ENCODE data around the gene ARSK. TPM values are rescaled to one million over a fixed set of nuclear protein-coding genes. Genes with fewer than 3 reads are reported as not detected.

Gene ARSK
- total and polyA plus RNA-seq, 2 of the 13 experiments (the other 11 are each of a cell fraction or from before 2014, with no cell fraction given), result 7.9 TPM

DNA sequence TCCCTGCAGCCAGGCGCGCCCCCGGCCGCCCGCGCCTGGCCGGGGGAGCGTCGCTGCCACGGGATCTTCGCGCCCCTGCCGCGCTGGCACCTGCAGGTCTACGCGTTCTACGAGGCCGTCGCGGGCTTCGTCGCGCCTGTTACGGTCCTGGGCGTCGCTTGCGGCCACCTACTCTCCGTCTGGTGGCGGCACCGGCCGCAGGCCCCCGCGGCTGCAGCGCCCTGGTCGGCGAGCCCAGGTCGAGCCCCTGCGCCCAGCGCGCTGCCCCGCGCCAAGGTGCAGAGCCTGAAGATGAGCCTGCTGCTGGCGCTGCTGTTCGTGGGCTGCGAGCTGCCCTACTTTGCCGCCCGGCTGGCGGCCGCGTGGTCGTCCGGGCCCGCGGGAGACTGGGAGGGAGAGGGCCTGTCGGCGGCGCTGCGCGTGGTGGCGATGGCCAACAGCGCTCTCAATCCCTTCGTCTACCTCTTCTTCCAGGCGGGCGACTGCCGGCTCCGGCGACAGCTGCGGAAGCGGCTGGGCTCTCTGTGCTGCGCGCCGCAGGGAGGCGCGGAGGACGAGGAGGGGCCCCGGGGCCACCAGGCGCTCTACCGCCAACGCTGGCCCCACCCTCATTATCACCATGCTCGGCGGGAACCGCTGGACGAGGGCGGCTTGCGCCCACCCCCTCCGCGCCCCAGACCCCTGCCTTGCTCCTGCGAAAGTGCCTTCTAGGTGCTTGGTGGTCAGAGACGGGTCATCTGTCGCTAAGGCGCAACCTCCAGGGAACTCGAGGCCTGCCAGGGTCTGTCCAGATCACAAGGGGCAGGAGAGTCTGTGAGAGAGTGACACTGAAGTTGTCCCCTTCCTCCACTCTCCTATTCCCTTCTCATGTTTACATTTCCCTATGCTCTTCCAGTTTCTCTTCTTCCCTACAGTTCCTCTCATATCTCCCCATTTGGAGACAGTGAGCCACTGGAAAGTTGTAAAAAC lies 66.3 kb downstream of the ARSK start (continued):
- no peak for TF ChIP-seq CC2D1A (CRISPR knock-in tag; IDR thresholded peaks at IDR 0.05)
- TF ChIP-seq ZNF224 (CRISPR knock-in tag; IDR thresholded peaks at IDR 0.05), result no peak
- TF ChIP-seq ZNF598 (CRISPR knock-in tag; IDR thresholded peaks at IDR 0.05; ENCODE audit: borderline replicate concordance), result no peak
- peak; percentile 69 for TF ChIP-seq ZFY (CRISPR knock-in tag; IDR thresholded peaks at IDR 0.05)
- no peak for TF ChIP-seq TARDBP (CRISPR knock-in tag; IDR thresholded peaks at IDR 0.05)
- TF ChIP-seq, protein P1, sequence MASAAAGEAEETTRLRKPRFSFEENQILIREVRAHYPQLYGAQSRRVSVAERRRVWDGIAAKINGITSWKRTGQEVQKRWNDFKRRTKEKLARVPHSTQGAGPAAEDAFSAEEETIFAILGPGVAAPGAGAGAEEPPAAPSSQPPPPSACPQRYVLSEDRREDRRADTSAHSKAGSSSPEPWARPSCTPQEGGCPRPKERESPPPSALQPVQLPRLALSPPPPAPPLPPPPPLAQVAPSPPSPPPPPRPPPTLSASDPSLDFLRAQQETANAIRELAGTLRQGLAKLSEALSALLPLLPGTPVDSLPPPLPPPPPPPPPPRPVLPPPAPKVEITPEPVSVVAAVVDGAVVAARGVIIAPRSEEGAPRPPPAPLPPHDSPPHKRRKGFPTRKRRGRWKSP (CRISPR knock-in tag; IDR thresholded peaks at IDR 0.05), result peak; percentile 94
- TF ChIP-seq JUNB (CRISPR knock-in tag; IDR thresholded peaks at IDR 0.05; ENCODE audit: borderline replicate concordance), result no peak
- no peak for TF ChIP-seq ZNF670 (CRISPR knock-in tag; IDR thresholded peaks at IDR 0.05; ENCODE audit: borderline replicate concordance)
- TF ChIP-seq, protein P2, sequence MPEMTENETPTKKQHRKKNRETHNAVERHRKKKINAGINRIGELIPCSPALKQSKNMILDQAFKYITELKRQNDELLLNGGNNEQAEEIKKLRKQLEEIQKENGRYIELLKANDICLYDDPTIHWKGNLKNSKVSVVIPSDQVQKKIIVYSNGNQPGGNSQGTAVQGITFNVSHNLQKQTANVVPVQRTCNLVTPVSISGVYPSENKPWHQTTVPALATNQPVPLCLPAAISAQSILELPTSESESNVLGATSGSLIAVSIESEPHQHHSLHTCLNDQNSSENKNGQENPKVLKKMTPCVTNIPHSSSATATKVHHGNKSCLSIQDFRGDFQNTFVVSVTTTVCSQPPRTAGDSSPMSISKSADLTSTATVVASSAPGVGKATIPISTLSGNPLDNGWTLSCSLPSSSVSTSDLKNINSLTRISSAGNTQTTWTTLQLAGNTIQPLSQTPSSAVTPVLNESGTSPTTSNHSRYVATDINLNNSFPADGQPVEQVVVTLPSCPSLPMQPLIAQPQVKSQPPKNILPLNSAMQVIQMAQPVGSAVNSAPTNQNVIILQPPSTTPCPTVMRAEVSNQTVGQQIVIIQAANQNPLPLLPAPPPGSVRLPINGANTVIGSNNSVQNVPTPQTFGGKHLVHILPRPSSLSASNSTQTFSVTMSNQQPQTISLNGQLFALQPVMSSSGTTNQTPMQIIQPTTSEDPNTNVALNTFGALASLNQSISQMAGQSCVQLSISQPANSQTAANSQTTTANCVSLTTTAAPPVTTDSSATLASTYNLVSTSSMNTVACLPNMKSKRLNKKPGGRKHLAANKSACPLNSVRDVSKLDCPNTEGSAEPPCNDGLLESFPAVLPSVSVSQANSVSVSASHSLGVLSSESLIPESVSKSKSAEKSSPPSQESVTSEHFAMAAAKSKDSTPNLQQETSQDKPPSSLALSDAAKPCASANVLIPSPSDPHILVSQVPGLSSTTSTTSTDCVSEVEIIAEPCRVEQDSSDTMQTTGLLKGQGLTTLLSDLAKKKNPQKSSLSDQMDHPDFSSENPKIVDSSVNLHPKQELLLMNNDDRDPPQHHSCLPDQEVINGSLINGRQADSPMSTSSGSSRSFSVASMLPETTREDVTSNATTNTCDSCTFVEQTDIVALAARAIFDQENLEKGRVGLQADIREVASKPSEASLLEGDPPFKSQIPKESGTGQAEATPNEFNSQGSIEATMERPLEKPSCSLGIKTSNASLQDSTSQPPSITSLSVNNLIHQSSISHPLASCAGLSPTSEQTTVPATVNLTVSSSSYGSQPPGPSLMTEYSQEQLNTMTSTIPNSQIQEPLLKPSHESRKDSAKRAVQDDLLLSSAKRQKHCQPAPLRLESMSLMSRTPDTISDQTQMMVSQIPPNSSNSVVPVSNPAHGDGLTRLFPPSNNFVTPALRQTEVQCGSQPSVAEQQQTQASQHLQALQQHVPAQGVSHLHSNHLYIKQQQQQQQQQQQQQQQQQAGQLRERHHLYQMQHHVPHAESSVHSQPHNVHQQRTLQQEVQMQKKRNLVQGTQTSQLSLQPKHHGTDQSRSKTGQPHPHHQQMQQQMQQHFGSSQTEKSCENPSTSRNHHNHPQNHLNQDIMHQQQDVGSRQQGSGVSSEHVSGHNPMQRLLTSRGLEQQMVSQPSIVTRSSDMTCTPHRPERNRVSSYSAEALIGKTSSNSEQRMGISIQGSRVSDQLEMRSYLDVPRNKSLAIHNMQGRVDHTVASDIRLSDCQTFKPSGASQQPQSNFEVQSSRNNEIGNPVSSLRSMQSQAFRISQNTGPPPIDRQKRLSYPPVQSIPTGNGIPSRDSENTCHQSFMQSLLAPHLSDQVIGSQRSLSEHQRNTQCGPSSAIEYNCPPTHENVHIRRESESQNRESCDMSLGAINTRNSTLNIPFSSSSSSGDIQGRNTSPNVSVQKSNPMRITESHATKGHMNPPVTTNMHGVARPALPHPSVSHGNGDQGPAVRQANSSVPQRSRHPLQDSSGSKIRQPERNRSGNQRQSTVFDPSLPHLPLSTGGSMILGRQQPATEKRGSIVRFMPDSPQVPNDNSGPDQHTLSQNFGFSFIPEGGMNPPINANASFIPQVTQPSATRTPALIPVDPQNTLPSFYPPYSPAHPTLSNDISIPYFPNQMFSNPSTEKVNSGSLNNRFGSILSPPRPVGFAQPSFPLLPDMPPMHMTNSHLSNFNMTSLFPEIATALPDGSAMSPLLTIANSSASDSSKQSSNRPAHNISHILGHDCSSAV (CRISPR knock-in tag; IDR thresholded peaks at IDR 0.05; ENCODE audit: borderline replicate concordance), result no peak
- 0 out of 2 replicates have a peak, but pooled peaks have one; percentile 37 for TF ChIP-seq ZBTB38 (CRISPR knock-in tag; IDR thresholded peaks at IDR 0.05)
- no peak for TF ChIP-seq XRCC5 (optimal IDR thresholded peaks at IDR 0.05; ENCODE audit: low read length)
- peak; percentile 33; the same call in 1 of the 2 replicates for TF ChIP-seq MXD4 (CRISPR knock-in tag; IDR thresholded peaks at IDR 0.05)
- TF ChIP-seq, protein P3, sequence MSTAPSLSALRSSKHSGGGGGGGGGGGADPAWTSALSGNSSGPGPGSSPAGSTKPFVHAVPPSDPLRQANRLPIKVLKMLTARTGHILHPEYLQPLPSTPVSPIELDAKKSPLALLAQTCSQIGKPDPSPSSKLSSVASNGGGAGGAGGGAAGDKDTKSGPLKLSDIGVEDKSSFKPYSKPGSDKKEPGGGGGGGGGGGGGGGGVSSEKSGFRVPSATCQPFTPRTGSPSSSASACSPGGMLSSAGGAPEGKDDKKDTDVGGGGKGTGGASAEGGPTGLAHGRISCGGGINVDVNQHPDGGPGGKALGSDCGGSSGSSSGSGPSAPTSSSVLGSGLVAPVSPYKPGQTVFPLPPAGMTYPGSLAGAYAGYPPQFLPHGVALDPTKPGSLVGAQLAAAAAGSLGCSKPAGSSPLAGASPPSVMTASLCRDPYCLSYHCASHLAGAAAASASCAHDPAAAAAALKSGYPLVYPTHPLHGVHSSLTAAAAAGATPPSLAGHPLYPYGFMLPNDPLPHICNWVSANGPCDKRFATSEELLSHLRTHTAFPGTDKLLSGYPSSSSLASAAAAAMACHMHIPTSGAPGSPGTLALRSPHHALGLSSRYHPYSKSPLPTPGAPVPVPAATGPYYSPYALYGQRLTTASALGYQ (CRISPR knock-in tag; IDR thresholded peaks at IDR 0.05), result no peak
- TF ChIP-seq AGO1 (IDR thresholded peaks at IDR 0.05; ENCODE audit: low read depth, low read length, poor library complexity, severe bottlenecking), result no peak
- no peak for TF ChIP-seq TAF15 (IDR thresholded peaks at IDR 0.05; ENCODE audit: low read depth, low read length, poor library complexity, severe bottlenecking)
- no peak for TF ChIP-seq MXI1 (IDR thresholded peaks at IDR 0.05; ENCODE audit: borderline replicate concordance, low read depth, low read length)
- peak; percentile 9; the same call in 1 of the 2 replicates for TF ChIP-seq STAG1 (CRISPR knock-in tag; IDR thresholded peaks at IDR 0.05)
- no peak for TF ChIP-seq ZNF7 (CRISPR knock-in tag; IDR thresholded peaks at IDR 0.05)

All from HepG2 (cell line).